Endothelial cell of umbilical vein (primary cell): ENCODE results near the gene CDK12.

Experiments used
- CTCF ChIP-seq, 2 donors: IDR thresholded peaks; 1 replicate in 1 of 2; 2 replicates in 1 of 2; pipeline ENCODE4 v1.5.1; 2011; ENCODE audit warnings: low read length in 2 of 2, mild to moderate bottlenecking in 2 of 2, moderate library complexity in 2 of 2, control low read depth in 1 of 2, inconsistent platforms in 1 of 2, low read depth in 1 of 2; ENCODE audit not compliant: insufficient read depth in 1 of 2; ENCODE audit errors: extremely low read depth in 1 of 2
- EZH2 ChIP-seq: IDR thresholded peaks from 2 replicates; pipeline ENCODE4 v1.6.1; 2012; ENCODE audit warnings: borderline replicate concordance, low read depth, mild to moderate bottlenecking, moderate library complexity, low read length, inconsistent platforms; ENCODE audit not compliant: severe bottlenecking
- FOS ChIP-seq: IDR thresholded peaks from 2 replicates; pipeline ENCODE4 v1.6.1; 2011; ENCODE audit warnings: mild to moderate bottlenecking, low read length, moderate library complexity, borderline replicate concordance; ENCODE audit not compliant: insufficient read depth
- JUN ChIP-seq: IDR thresholded peaks from 2 replicates; pipeline ENCODE4 v1.6.1; 2011; ENCODE audit warnings: borderline replicate concordance, low read depth; ENCODE audit not compliant: insufficient read length, insufficient read depth
- POLR2A ChIP-seq: IDR thresholded peaks from 2 replicates; pipeline ENCODE4 v1.6.1; 2012; ENCODE audit warnings: low read depth, mild to moderate bottlenecking, control low read depth, low read length
- POLR2AphosphoS5 ChIP-seq: IDR thresholded peaks from 2 replicates; pipeline ENCODE4 v1.6.1; 2012; ENCODE audit warnings: low read depth, mild to moderate bottlenecking, control low read depth, low read length, moderate library complexity; ENCODE audit not compliant: insufficient read depth

- no peak for TF ChIP-seq CTCF (IDR thresholded peaks at IDR 0.05; ENCODE audit: extremely low read depth in 1 of 2, insufficient read depth in 1 of 2, low read depth in 1 of 2, low read length in 2 of 2)
- no peak for TF ChIP-seq POLR2AphosphoS5
- no peak for TF ChIP-seq EZH2
- no peak for TF ChIP-seq JUN
- TF ChIP-seq POLR2A, result no peak
- TF ChIP-seq FOS, result no peak
Measured at GRCh38 chr17:39556423-39556822, 95.1 kb downstream of the CDK12 start.
